GM21529 (cell line): Measurements from ENCODE around the gene OSBP.

ENCODE experiments used
- ATAC-seq: cut with Tn5 transposase; IDR thresholded peaks from one replicate; pipeline ENCODE4 v1.9.1; 2021; ENCODE audit not compliant: unreplicated experiment

OSBP gene

GRCh38 chr11:59610289-59610688, 5.3 kb downstream of the OSBP start:
- no peak for ATAC-seq

GRCh38 chr11:59607703-59608454, 7.7 kb downstream of the OSBP start:
- ATAC-seq, result no peak

GRCh38 chr11:59602432-59602831, 13.1 kb downstream of the OSBP start:
- no peak for ATAC-seq

DNA sequence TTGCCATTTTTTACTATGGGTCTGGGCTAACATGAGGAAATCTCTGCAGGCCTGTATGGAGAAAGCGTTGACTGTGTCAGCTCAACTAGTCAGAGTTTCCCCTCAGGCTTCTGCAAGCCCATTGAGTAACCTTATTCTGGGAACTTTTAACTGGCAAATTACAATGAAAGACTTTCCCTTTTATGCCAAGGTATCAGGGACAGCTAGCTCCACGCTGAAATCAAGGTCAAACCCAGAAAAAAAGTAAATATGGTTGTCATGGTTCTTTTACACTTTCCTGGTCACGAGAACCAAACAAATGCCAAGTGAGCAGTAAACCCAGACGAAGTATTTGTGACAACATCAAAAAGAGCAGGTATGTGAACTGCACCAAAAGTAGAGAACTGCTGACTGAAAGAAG, 13.8 kb downstream of the OSBP start:
- ATAC-seq, result no peak

GRCh38 chr11:59600636-59601035, 14.9 kb downstream of the OSBP start:
- ATAC-seq, result no peak

- ATAC-seq, result no peak
Measured at GRCh38 chr11:59600234-59600633, 15.3 kb downstream of the OSBP start.

DNA sequence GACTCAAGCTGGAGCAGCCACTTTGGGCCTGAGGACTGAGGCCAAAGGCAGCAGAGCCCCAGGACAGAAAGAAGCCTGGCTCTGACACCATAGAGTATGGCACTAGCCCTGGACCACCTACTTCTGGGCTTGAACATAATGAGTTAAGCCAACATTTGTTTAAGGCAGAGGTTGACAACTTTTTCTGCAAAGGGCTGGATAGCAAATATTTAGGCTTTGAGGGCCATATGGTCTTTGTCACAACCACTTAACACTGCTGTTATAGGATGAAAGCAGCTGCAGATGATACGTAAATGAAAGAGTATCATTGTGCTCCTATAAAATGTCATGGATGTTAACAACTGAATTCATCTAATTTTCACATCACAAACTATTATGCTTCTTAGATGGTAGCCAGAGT, 16.6 kb downstream of the OSBP start:
- ATAC-seq, result no peak

GRCh38 chr11:59584294-59584693, 31.3 kb downstream of the OSBP start:
- no peak for ATAC-seq

GRCh38 chr11:59582006-59582405, 33.6 kb downstream of the OSBP start:
- ATAC-seq, result no peak

DNA sequence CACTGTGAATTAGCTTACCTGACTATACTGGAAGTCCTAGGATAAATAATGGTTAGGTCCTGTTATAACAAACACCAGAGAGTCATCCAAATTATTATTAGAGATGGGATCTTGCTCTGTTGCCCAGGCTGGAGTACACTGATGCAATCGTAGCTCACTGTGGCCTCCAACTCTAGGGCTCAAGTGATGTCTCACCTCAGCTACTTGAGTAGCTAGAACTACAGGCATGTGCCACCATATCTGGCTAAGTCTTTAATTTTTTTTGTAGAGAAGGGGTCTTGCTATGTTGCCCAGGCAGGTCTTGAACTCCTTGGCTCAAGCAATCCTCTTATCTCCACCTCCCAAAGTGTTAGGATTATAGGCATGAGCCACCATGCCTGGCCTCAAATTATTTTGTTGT, 37.2 kb downstream of the OSBP start:
- no peak for ATAC-seq

- no peak for ATAC-seq
Measured at GRCh38 chr11:59575505-59575904, 40.1 kb downstream of the OSBP start.

- ATAC-seq, result no peak
Measured at GRCh38 chr11:59574932-59575502, 40.6 kb downstream of the OSBP start.

GRCh38 chr11:59574467-59574866, 41.1 kb downstream of the OSBP start:
- ATAC-seq, result no peak

DNA sequence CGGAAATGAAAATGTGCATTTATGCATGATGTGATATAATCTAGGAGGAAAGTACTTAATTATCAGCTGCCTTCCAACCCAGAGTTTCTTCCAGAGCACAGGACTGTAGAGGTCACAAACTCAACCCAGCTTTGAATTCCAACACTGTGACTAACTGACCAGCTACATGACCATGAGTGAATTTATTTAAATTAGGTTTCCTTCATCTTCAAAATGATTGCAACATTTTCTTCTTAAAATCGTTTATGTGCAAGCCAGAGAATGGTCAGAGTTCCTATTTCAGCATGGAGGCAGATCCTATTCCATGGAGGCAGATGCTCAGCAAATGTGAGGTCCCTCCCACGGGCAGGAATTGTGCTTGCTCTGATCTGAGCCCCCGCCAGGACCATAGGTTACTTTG, 42.4 kb downstream of the OSBP start:
- no peak for ATAC-seq

- ATAC-seq, result no peak
Measured at GRCh38 chr11:59572091-59572490, 43.5 kb downstream of the OSBP start.

- no peak for ATAC-seq
Measured at GRCh38 chr11:59562292-59562691, 53.3 kb downstream of the OSBP start.

DNA sequence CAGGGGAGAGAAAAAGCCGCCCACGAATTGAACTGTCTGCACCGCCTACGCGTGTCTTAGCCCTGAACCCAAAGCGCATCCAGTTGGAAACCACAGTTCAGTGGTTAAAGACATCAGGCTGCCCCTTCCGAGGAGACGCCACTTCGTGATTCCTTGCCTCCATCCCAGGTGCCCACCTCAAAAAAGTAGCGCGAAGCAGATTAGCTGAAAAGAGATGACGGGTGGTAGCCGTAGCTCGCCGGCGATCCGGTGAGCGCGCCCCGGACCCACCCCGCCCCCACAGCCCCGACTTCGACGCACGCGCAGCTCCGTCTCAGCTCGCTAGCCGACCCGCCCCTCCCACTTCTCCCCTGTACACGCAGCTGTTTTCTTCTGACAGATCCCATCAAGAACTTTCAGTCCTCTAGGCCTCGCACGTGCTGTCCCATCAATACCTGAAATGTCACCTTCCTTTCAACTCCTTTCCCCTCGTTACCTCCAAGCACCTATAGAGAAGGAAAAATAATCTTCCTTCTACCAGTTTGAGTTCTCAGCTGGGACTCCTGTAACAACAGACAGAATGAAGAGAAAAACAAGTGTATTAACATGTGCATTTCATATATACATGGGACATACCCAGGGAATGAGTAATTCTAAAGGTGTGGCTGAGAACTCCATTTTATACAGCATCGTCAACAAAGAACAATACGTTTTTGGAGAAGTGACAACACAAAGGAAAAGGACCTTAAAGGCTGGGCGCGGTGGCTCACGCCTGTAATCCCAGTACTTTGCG, 54.7 kb downstream of the OSBP start:
- peak; percentile 51 for ATAC-seq

GRCh38 chr11:59560290-59560701, 55.3 kb downstream of the OSBP start:
- peak; percentile 23 for ATAC-seq

GRCh38 chr11:59559886-59560285, 55.7 kb downstream of the OSBP start:
- ATAC-seq, result no peak

DNA sequence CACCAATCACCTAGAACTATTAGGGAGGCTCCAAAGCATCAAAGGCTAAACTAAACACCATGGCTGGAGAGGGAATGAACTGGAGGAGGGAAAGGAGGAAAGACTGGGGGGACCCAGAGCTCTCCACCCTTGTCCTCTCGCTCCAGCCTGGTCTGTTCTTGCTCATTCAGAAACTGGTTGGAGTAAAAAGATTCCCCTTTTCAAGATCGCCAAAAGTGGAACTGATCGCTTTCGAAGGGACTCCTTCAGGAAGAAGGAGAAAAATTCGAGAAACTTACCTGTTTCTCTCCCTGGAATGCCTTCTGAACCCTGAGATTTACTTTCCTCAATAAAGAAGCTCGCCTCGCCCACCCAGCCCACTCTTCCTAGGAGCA, 57.3 kb downstream of the OSBP start:
- ATAC-seq, result no peak

GRCh38 chr11:59556917-59557348, 58.6 kb downstream of the OSBP start:
- no peak for ATAC-seq
